Fibroblast of villous mesenchyme (primary cell): ENCODE data around the gene OR10H2. TPM values are rescaled to one million over a fixed set of nuclear protein-coding genes. Genes with fewer than 3 reads are reported as not detected.

Source experiments
- DNase-seq: peaks from one replicate; pipeline ENCODE4 v3.0.0-alpha.2; 2010; ENCODE audit warnings: low read depth
- H3K4me3 ChIP-seq: 2 replicates; pipeline ENCODE4 v1.5.1; 2011; ENCODE audit warnings: low read depth, mild to moderate bottlenecking, low read length
- CTCF ChIP-seq: IDR thresholded peaks from 2 replicates; pipeline ENCODE4 v1.5.1; 2012; ENCODE audit warnings: low read depth, mild to moderate bottlenecking, low read length; ENCODE audit not compliant: insufficient read depth
- total RNA-seq: library from RNA; depleted of rRNA; stranded (reverse); fragments of >200 nt; gene quantifications from 2 replicates; pipeline ENCODE4 v1.2.3, GENCODE V29; 2012

OR10H2 gene
- total RNA-seq, 1 donor: not detected

DNA sequence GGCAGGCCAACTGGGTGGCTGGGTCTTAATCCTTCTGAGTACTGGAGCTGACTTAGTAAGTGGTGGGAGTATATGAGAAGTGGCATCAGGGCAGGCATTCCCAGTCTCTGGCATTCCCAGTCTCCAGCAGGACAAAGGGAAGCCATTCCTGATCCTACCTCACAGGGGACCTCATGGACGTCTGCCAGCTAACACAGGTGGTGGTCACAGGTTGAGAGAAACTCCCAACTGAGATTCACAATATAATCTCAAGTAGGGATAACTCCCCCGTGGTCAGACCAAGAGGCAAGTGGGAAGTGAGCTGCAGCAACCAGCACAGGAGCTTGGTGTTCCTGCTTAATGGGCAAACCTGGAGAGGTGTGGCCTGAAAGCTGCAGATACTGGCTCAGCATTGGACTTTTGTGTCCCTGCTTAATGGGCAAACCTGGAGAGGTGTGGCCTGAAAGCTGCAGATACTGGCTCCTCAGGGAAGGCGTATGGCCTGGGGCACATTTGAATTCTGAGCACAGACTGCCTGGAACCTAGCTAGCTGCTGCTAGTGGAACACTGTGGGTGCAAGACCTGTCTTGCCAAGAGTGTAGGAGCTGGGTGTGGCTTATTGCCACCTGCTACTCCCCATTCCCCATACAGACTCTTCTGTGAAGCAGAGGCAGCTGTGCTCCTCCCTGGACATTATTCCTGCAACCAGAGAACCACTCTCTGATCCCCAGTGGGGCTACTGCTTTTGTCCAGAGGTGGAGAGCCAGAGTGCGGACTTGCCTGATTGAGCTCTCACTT lies 25.9 kb upstream of the OR10H2 start:
- no peak for DNase-seq
- no peak for TF ChIP-seq CTCF
- no peak overlapping the region for H3K4me3 ChIP-seq

DNA sequence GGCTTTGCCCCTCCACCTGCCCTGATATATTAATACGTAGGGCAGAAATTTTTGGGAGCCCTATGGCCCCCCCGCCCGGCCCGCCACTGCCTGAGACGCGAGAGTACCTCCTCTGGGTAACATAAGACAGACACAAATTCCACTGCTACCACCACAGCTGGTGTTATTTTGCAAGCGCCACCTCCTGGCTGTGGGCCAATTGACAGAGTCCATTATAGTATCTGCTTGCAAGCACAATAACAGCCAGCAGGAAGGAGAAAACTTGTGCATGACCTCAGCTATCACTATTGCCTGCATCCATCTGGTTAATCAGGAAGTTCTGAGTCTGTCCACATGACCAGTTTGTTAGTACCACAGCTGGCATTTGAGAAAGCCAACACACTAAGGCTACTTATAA lies 25.3 kb upstream of the OR10H2 start:
- no peak overlapping the region for H3K4me3 ChIP-seq
- TF ChIP-seq CTCF: no peak
- DNase-seq: peak; percentile 57

- TF ChIP-seq CTCF: no peak
- DNase-seq: no peak
- H3K4me3 ChIP-seq: no peak overlapping the region
Measured at GRCh38 chr19:15714638-15715037, 13.2 kb upstream of the OR10H2 start.

GRCh38 chr19:15715642-15716041 lies 12.2 kb upstream of the OR10H2 start:
- no peak for DNase-seq
- TF ChIP-seq CTCF: no peak
- no peak overlapping the region for H3K4me3 ChIP-seq

GRCh38 chr19:15717809-15718208 lies 10.0 kb upstream of the OR10H2 start:
- H3K4me3 ChIP-seq: no peak overlapping the region
- DNase-seq: no peak
- TF ChIP-seq CTCF: no peak

DNA sequence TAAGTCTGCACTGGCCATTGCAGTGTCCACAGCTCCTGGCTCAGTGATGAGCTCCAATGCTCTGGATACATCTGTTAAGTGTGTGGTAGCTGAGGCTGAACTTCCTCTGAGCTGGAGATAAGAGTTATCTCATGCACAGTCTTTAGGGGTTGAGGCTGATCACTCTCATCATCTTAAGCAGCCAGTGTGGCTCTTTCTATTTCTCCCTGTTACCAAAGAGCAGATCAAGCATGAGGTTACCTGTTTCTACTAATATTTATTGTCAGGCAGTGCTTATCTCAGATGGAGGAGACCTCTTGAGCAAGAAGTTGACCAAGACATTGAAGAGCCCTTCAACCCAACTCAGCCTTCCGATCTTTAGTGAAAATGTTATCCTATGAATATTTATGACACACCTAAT lies 6.6 kb upstream of the OR10H2 start:
- no peak for DNase-seq
- TF ChIP-seq CTCF: no peak
- H3K4me3 ChIP-seq: no peak overlapping the region

GRCh38 chr19:15722956-15723355 lies 4.9 kb upstream of the OR10H2 start:
- DNase-seq: no peak
- TF ChIP-seq CTCF: no peak
- H3K4me3 ChIP-seq: no peak overlapping the region
